Right lobe of liver (tissue), 4 donors: Measurements from ENCODE around the gene SLC39A10.

ENCODE experiments used
- CTCF ChIP-seq, 4 donors: fragments of 200-600 bp in 3 of 4; fragments of 450-650 bp in 1 of 4; IDR thresholded peaks; one replicate each; pipeline versions ENCODE4 v1.5.1 to v1.8.0; 2016 to 2022; ENCODE audit warnings: antibody characterized with exemption in 4 of 4, mild to moderate bottlenecking in 2 of 4
- POLR2A ChIP-seq: fragments of 450-650 bp; IDR thresholded peaks from one replicate; pipeline ENCODE4 v1.6.1; 2017; ENCODE audit warnings: antibody characterized with exemption, mild to moderate bottlenecking
- donor health status: DM: no; HTN: no; CAD: no.
- donor health status: DM: no; HTN: no; CAD: no.
- donor health status: DM: no; HTN: yes; CAD: no.

- TF ChIP-seq CTCF (IDR thresholded peaks at IDR 0.05) (no peak), POLR2A (no peak)
These were observed 34.1 kb upstream of the SLC39A10 start for GRCh38 chr2:195622966-195623365.
